22Rv1 (cell line): ENCODE results near the gene VEGFA.

Source experiments
- ZFX ChIP-seq: fragments of 450-650 bp; IDR thresholded peaks from 2 replicates; pipeline ENCODE4 v1.6.1; 2017; ENCODE audit warnings: antibody characterized with exemption, borderline replicate concordance
- TF ChIP-seq, protein P1 (sequence below): fragments of 450-650 bp; IDR thresholded peaks from 2 replicates; pipeline ENCODE4 v1.5.1; 2017; ENCODE audit warnings: mild to moderate bottlenecking

DNA sequence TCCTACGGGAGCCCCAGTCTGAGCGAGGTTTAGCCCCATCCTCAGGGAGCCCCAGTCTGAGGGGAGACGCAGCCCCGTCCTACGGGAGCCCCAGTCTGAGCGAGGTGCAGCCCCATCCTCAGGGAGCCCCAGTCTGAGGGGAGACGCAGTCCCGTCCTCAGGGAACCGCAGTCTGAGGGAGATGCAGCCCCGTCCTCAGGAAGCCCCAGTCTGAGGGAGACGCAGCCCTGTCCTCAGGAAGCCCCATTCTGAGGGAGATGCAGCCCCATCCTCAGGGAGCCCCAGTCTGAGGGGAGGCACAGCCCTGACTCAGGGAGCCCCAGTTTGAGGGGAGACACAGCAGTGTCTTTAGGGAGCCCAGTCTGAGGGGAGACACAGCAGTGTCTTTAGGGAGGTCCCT lies 27.9 kb downstream of the VEGFA start:
- TF ChIP-seq, protein P1, sequence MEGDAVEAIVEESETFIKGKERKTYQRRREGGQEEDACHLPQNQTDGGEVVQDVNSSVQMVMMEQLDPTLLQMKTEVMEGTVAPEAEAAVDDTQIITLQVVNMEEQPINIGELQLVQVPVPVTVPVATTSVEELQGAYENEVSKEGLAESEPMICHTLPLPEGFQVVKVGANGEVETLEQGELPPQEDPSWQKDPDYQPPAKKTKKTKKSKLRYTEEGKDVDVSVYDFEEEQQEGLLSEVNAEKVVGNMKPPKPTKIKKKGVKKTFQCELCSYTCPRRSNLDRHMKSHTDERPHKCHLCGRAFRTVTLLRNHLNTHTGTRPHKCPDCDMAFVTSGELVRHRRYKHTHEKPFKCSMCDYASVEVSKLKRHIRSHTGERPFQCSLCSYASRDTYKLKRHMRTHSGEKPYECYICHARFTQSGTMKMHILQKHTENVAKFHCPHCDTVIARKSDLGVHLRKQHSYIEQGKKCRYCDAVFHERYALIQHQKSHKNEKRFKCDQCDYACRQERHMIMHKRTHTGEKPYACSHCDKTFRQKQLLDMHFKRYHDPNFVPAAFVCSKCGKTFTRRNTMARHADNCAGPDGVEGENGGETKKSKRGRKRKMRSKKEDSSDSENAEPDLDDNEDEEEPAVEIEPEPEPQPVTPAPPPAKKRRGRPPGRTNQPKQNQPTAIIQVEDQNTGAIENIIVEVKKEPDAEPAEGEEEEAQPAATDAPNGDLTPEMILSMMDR: no peak
- no peak for TF ChIP-seq ZFX
